ENCODE results near the gene ENPP3. TPM values are rescaled to one million over a fixed set of nuclear protein-coding genes. Genes with fewer than 3 reads are reported as not detected.
A peak's percentile ranks its signal among the peaks of the same experiment; 100 is the strongest.

The ENPP3 gene
- total RNA-seq, 1 donor: not detected

GRCh38 chr6:131787079-131787478 lies 150.0 kb downstream of the ENPP3 start:
- H3K4me3 ChIP-seq (ENCODE audit: low read depth, low read length): no peak overlapping the region
- no peak for TF ChIP-seq CTCF (IDR thresholded peaks at IDR 0.05; ENCODE audit: insufficient read depth, low read depth, low read length)
- DNase-seq (ENCODE audit: low read depth): no peak

GRCh38 chr6:131787766-131788712 lies 150.9 kb downstream of the ENPP3 start:
- H3K4me3 ChIP-seq (ENCODE audit: low read depth, low read length): no peak overlapping the region
- DNase-seq (ENCODE audit: low read depth): peak; percentile 28
- TF ChIP-seq CTCF (IDR thresholded peaks at IDR 0.05; ENCODE audit: insufficient read depth, low read depth, low read length): peak; percentile 20

GRCh38 chr6:131789219-131789618 lies 152.1 kb downstream of the ENPP3 start:
- DNase-seq (ENCODE audit: low read depth): peak; percentile 5
- TF ChIP-seq CTCF (IDR thresholded peaks at IDR 0.05; ENCODE audit: insufficient read depth, low read depth, low read length): no peak
- H3K4me3 ChIP-seq (ENCODE audit: low read depth, low read length): no peak overlapping the region

GRCh38 chr6:131791476-131791875 lies 154.4 kb downstream of the ENPP3 start:
- no peak overlapping the region for H3K4me3 ChIP-seq (ENCODE audit: low read depth, low read length)
- no peak for DNase-seq (ENCODE audit: low read depth)
- TF ChIP-seq CTCF (IDR thresholded peaks at IDR 0.05; ENCODE audit: insufficient read depth, low read depth, low read length): no peak

GRCh38 chr6:131792091-131792496 lies 155.0 kb downstream of the ENPP3 start:
- DNase-seq (ENCODE audit: low read depth): no peak
- TF ChIP-seq CTCF (IDR thresholded peaks at IDR 0.05; ENCODE audit: insufficient read depth, low read depth, low read length): no peak
- H3K4me3 ChIP-seq (ENCODE audit: low read depth, low read length): no peak overlapping the region

- no peak for DNase-seq (ENCODE audit: low read depth)
- H3K4me3 ChIP-seq (ENCODE audit: low read depth, low read length): no peak overlapping the region
- TF ChIP-seq CTCF (IDR thresholded peaks at IDR 0.05; ENCODE audit: insufficient read depth, low read depth, low read length): no peak
Measured at GRCh38 chr6:131795366-131795765, 158.3 kb downstream of the ENPP3 start.

Small RNA genes within 50 kb of the gene (small RNA-seq; reads per million reads assigned to genes)
- gene MIR548H5 (not detected), gene RNU4-18P (not detected)

Other genes starting within 250 kb of the ENPP3 start
- gene ARG1, start 64.1 kb upstream of the ENPP3 start, total RNA-seq: not detected in 2 replicates
- gene MED23, start 9.1 kb upstream of the ENPP3 start, total RNA-seq: 35.1 and 54.4 TPM in 2 replicates
- gene OR2A4, start 64.1 kb downstream of the ENPP3 start, total RNA-seq: not detected in 2 replicates
- gene CTAGE9, start 73.7 kb downstream of the ENPP3 start, total RNA-seq: not detected in 2 replicates
- 6.0 and 8.4 TPM in 2 replicates for gene ENPP1, start 170.7 kb downstream of the ENPP3 start, total RNA-seq